ENCODE data around the gene ADCY2.

The ADCY2 gene

GRCh38 chr5:7801891-7802614 lies 406.1 kb downstream of the ADCY2 start:
- TF ChIP-seq CTCF (IDR thresholded peaks at IDR 0.05): no peak
- Mint-ChIP-seq H3K27me3 (ENCODE audit: low read depth, poor library complexity) (no peaks in the 10 kb centered on the region), H3K4me1 (no peaks in the 10 kb centered on the region), H3K27ac (no peak overlapping the region), H3K9me3 (no peaks in the 10 kb centered on the region), H3K36me3 (ENCODE audit: low read depth) (peaks cover 68% of the 10 kb centered on the region), H3K4me3 (no peak overlapping the region)
- DNase-seq: no peak

- no peak for DNase-seq
Observed at GRCh38 chr5:7802855-7803254, 406.9 kb downstream of the ADCY2 start.

GRCh38 chr5:7803937-7804336 lies 408.0 kb downstream of the ADCY2 start:
- Mint-ChIP-seq H3K4me1 (no peaks in the 10 kb centered on the region), H3K27me3 (ENCODE audit: low read depth, poor library complexity) (no peaks in the 10 kb centered on the region), H3K9me3 (no peaks in the 10 kb centered on the region), H3K4me3 (no peak overlapping the region), H3K27ac (no peak overlapping the region), H3K36me3 (ENCODE audit: low read depth) (peaks cover 74% of the 10 kb centered on the region)
- TF ChIP-seq CTCF (IDR thresholded peaks at IDR 0.05): no peak
- DNase-seq: no peak

More at GRCh38 chr5:7802855-7803254, 406.9 kb downstream of the ADCY2 start:
- no peaks in the 10 kb centered on the region for H3K27me3 Mint-ChIP-seq (ENCODE audit: low read depth, poor library complexity)
- no peak for TF ChIP-seq CTCF (IDR thresholded peaks at IDR 0.05)
- H3K36me3 Mint-ChIP-seq (ENCODE audit: low read depth): peaks cover 70% of the 10 kb centered on the region
- no peak overlapping the region for H3K27ac Mint-ChIP-seq
- no peaks in the 10 kb centered on the region for H3K9me3 Mint-ChIP-seq
- H3K4me3 Mint-ChIP-seq: no peak overlapping the region
- H3K4me1 Mint-ChIP-seq: no peaks in the 10 kb centered on the region

GRCh38 chr5:7805379-7805778 lies 409.4 kb downstream of the ADCY2 start:
- no peak for DNase-seq
- peaks cover 69% of the 10 kb centered on the region for H3K36me3 Mint-ChIP-seq (ENCODE audit: low read depth)

GRCh38 chr5:7808998-7809397 lies 413.1 kb downstream of the ADCY2 start:
- no peak overlapping the region for H3K4me3 Mint-ChIP-seq
- H3K9me3 Mint-ChIP-seq: no peaks in the 10 kb centered on the region
- no peaks in the 10 kb centered on the region for H3K27me3 Mint-ChIP-seq (ENCODE audit: low read depth, poor library complexity)
- TF ChIP-seq CTCF (IDR thresholded peaks at IDR 0.05): no peak
- no peak for DNase-seq
- H3K36me3 Mint-ChIP-seq (ENCODE audit: low read depth): peaks cover 68% of the 10 kb centered on the region
- no peak overlapping the region for H3K27ac Mint-ChIP-seq
- H3K4me1 Mint-ChIP-seq: peaks cover 11% of the 10 kb centered on the region

More at GRCh38 chr5:7805379-7805778, 409.4 kb downstream of the ADCY2 start:
- Mint-ChIP-seq H3K27me3 (ENCODE audit: low read depth, poor library complexity) (no peaks in the 10 kb centered on the region), H3K9me3 (no peaks in the 10 kb centered on the region), H3K27ac (no peak overlapping the region), H3K4me3 (no peak overlapping the region), H3K4me1 (no peaks in the 10 kb centered on the region)
- TF ChIP-seq CTCF (IDR thresholded peaks at IDR 0.05): peak; percentile 41

GRCh38 chr5:7811715-7812114 lies 415.8 kb downstream of the ADCY2 start:
- TF ChIP-seq CTCF (IDR thresholded peaks at IDR 0.05): no peak
- Mint-ChIP-seq H3K4me3 (no peak overlapping the region), H3K36me3 (ENCODE audit: low read depth) (peaks cover 63% of the 10 kb centered on the region), H3K4me1 (peaks cover 31% of the 10 kb centered on the region), H3K27ac (peak overlapping the region; percentile 45), H3K27me3 (ENCODE audit: low read depth, poor library complexity) (no peaks in the 10 kb centered on the region), H3K9me3 (no peaks in the 10 kb centered on the region)
- no peak for DNase-seq
